ENCODE results near the gene VAV3.
A peak's percentile ranks its signal among the peaks of the same experiment; 100 is the strongest.

Gene VAV3

GRCh38 chr1:107526524-107527198 lies 438.3 kb downstream of the VAV3 start:
- DNase-seq, result no peak

- no peak for DNase-seq
These were observed 439.0 kb downstream of the VAV3 start for GRCh38 chr1:107525961-107526360.

GRCh38 chr1:107525145-107525544 lies 439.8 kb downstream of the VAV3 start:
- DNase-seq, result peak in 1 of 5 donors; percentile 6

GRCh38 chr1:107524301-107524700 lies 440.7 kb downstream of the VAV3 start:
- no peak for DNase-seq

- no peak for DNase-seq
These were observed 441.2 kb downstream of the VAV3 start for GRCh38 chr1:107523736-107524135.

- no peak for DNase-seq
These were observed 441.9 kb downstream of the VAV3 start for GRCh38 chr1:107523061-107523460.
